GM10847 (cell line): ENCODE data around the gene HCFC1R1.

Experiments
- POLR2A ChIP-seq: IDR thresholded peaks from 2 replicates; pipeline ENCODE4 v1.6.1; 2011; ENCODE audit not compliant: insufficient read length; ENCODE audit errors: extremely low read depth

HCFC1R1 gene

GRCh38 chr16:3058139-3059030 is 34.6 kb upstream of the HCFC1R1 start:
- TF ChIP-seq POLR2A, result no peak

- TF ChIP-seq POLR2A, result no peak
Measured at GRCh38 chr16:3057181-3058138, 33.7 kb upstream of the HCFC1R1 start.

- no peak for TF ChIP-seq POLR2A
Measured at GRCh38 chr16:3056336-3057180, 32.8 kb upstream of the HCFC1R1 start.

- TF ChIP-seq POLR2A, result no peak
Measured at GRCh38 chr16:3054965-3055733, 31.4 kb upstream of the HCFC1R1 start.

- TF ChIP-seq POLR2A, result no peak
Measured at GRCh38 chr16:3051494-3051893, 27.8 kb upstream of the HCFC1R1 start.

GRCh38 chr16:3051009-3051408 is 27.3 kb upstream of the HCFC1R1 start:
- TF ChIP-seq POLR2A, result no peak

- no peak for TF ChIP-seq POLR2A
Measured at GRCh38 chr16:3050487-3050886, 26.7 kb upstream of the HCFC1R1 start.

- no peak for TF ChIP-seq POLR2A
Measured at GRCh38 chr16:3049921-3050481, 26.3 kb upstream of the HCFC1R1 start.

- no peak for TF ChIP-seq POLR2A
Measured at GRCh38 chr16:3047387-3047720, 23.6 kb upstream of the HCFC1R1 start.

GRCh38 chr16:3046641-3047386 is 23.1 kb upstream of the HCFC1R1 start:
- TF ChIP-seq POLR2A, result no peak

GRCh38 chr16:3045758-3046640 is 22.3 kb upstream of the HCFC1R1 start, which contains the start of gene MMP25:
TSS of gene MMP25 (plus strand) at chr16:3046561. CDS start at chr16:3046918, 357 bp downstream.
- no peak for TF ChIP-seq POLR2A

GRCh38 chr16:3044708-3045107 is 21.0 kb upstream of the HCFC1R1 start:
- TF ChIP-seq POLR2A, result no peak
